Vagina (tissue), 2 donors: ENCODE measurements around the gene OSBPL10. TPM values are rescaled to one million over a fixed set of nuclear protein-coding genes. Genes with fewer than 3 reads are reported as not detected.

Experiments
- DNase-seq, 2 donors: peaks; one replicate each; pipeline ENCODE4 v3.0.0-alpha.2; 2017; ENCODE audit errors: extremely low spot score in 2 of 2
- H3K27ac ChIP-seq: fragments of 200-600 bp; sonication (generic); one replicate; pipeline ENCODE4 v1.5.1; 2019
- H3K27me3 ChIP-seq: fragments of 200-600 bp; sonication (generic); one replicate; pipeline ENCODE4 v1.5.1; 2019
- H3K36me3 ChIP-seq, 2 donors: fragments of 200-600 bp; sonication (generic); one replicate each; pipeline ENCODE4 v1.5.1; 2017 to 2019
- H3K4me1 ChIP-seq: fragments of 200-600 bp; sonication (generic); one replicate; pipeline ENCODE4 v1.5.1; 2019
- H3K4me3 ChIP-seq, 2 donors: fragments of 200-600 bp; sonication (generic); 1 replicate in 1 of 2; 2 replicates in 1 of 2; pipeline ENCODE4 v1.5.1; 2016 to 2019
- H3K9me3 ChIP-seq: fragments of 200-600 bp; sonication (generic); one replicate; pipeline ENCODE4 v1.5.1; 2019
- POLR2A ChIP-seq, 2 donors: fragments of 450-650 bp; IDR thresholded peaks; one replicate each; pipeline ENCODE4 v1.6.1; 2017; ENCODE audit warnings: antibody characterized with exemption in 2 of 2, mild to moderate bottlenecking in 2 of 2, moderate library complexity in 2 of 2
- POLR2AphosphoS5 ChIP-seq, 2 donors: sonication (generic); formaldehyde crosslinking; IDR thresholded peaks; one replicate each; pipeline ENCODE4 v1.9.0; 2017; ENCODE audit warnings: antibody characterized with exemption in 2 of 2, mild to moderate bottlenecking in 2 of 2, low read depth in 1 of 2; ENCODE audit not compliant: insufficient read depth in 1 of 2
- intact Hi-C: fragments of 100-400 bp; cut with DNase I; formaldehyde crosslinking; loops from one replicate; pipeline ENCODE4 v1.15.1; 2023
- total RNA-seq: library from RNA; depleted of rRNA; stranded (reverse); fragments of >200 nt; gene quantifications from one replicate; pipeline ENCODE4 v1.2.3, GENCODE V29; 2016
- TF ChIP-seq, protein P1 (sequence below), 3 experiments: fragments of 450-650 bp in 2 of 3; fragments of 200-600 bp in 1 of 3; sonication (generic) in 1 of 3; IDR thresholded peaks; one replicate each; pipeline ENCODE4 v1.5.1; 2017 to 2019; ENCODE audit warnings: antibody characterized with exemption in 3 of 3, mild to moderate bottlenecking in 2 of 3, moderate library complexity in 2 of 3

The OSBPL10 gene
- total RNA-seq, 1 donor from 2014 or later = 33.9 TPM

GRCh38 chr3:31755926-31756658 lies 225.0 kb downstream of the OSBPL10 start:
- H3K27me3 ChIP-seq = no peaks in the 10 kb centered on the region
- H3K36me3 ChIP-seq = no peaks in the 10 kb centered on the region
- H3K27ac ChIP-seq = no peak overlapping the region
- no peak overlapping the region for H3K4me3 ChIP-seq
- DNase-seq = no peak
- intact Hi-C loops = no loop called here
- TF ChIP-seq POLR2A (IDR thresholded peaks at IDR 0.05) = no peak
- TF ChIP-seq, protein P1, sequence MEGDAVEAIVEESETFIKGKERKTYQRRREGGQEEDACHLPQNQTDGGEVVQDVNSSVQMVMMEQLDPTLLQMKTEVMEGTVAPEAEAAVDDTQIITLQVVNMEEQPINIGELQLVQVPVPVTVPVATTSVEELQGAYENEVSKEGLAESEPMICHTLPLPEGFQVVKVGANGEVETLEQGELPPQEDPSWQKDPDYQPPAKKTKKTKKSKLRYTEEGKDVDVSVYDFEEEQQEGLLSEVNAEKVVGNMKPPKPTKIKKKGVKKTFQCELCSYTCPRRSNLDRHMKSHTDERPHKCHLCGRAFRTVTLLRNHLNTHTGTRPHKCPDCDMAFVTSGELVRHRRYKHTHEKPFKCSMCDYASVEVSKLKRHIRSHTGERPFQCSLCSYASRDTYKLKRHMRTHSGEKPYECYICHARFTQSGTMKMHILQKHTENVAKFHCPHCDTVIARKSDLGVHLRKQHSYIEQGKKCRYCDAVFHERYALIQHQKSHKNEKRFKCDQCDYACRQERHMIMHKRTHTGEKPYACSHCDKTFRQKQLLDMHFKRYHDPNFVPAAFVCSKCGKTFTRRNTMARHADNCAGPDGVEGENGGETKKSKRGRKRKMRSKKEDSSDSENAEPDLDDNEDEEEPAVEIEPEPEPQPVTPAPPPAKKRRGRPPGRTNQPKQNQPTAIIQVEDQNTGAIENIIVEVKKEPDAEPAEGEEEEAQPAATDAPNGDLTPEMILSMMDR (IDR thresholded peaks at IDR 0.05) = no peak
- TF ChIP-seq POLR2AphosphoS5 (IDR thresholded peaks at IDR 0.05; ENCODE audit: insufficient read depth in 1 of 2, low read depth in 1 of 2) = no peak
- H3K4me1 ChIP-seq = no peaks in the 10 kb centered on the region
- no peaks in the 10 kb centered on the region for H3K9me3 ChIP-seq

DNA sequence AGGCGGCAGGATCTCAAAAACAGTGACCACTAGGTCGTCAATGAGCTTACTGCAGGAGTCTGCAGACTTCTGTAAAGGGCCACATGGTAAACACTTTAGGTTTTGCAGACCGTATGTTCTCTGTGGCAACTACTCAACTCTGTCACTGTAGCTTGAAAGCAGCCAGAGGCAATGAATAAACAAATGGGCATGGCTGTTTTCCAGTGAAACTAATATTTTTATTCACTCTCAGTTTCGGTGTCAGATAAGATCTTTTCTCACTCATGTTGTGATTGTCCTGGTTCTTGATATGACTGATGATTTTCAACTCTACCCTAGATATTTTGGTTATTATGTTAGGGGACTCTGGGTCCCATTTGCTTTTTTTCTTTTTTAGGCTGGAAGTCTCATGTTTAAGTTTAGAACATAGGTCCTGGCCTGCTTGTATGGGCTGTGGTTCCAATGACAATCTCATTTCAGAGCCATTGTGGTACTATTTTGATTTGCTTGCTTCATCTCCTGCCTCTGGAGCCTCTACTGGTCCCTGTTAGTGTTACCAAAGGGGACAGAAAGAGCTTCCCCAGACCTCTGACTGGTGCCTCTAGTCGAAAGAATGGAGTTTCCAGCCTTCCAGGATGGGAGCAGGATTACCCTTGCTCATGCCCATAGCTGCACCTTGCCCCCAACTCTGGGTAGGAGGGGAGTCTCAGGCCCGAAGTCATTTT lies 226.3 kb downstream of the OSBPL10 start:
- TF ChIP-seq, protein P1 (IDR thresholded peaks at IDR 0.05) = no peak
- TF ChIP-seq POLR2A (IDR thresholded peaks at IDR 0.05) (no peak), POLR2AphosphoS5 (IDR thresholded peaks at IDR 0.05; ENCODE audit: insufficient read depth in 1 of 2, low read depth in 1 of 2) (no peak)
- DNase-seq = no peak
- Histone ChIP-seq H3K4me1 (no peaks in the 10 kb centered on the region), H3K4me3 (no peak overlapping the region), H3K36me3 (no peaks in the 10 kb centered on the region), H3K27ac (no peak overlapping the region), H3K9me3 (no peaks in the 10 kb centered on the region), H3K27me3 (no peaks in the 10 kb centered on the region)
- intact Hi-C loops = no loop called here

DNA sequence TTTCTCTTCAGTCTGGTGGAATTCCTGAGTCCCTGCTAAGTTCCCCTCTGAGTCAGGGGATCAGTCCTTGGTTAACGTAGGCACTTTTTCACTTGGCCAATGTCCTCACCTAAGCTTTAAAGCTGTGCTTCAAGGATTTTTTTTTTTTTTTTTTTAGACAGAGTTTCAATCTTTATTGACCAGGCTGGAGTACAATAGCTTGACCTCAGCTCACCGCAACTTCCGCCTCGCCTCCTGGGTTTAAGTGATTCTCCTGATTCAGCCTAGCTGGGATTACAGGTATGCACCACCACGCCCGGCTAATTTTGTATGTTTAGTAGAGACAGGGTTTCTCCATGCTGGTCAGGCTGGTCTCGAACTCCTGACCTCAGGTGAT lies 228.0 kb downstream of the OSBPL10 start:
- intact Hi-C loops = no loop called here

GRCh38 chr3:31752305-31753049 lies 228.6 kb downstream of the OSBPL10 start:
- Histone ChIP-seq H3K36me3 (no peaks in the 10 kb centered on the region), H3K4me3 (no peak overlapping the region), H3K27ac (no peak overlapping the region), H3K27me3 (no peaks in the 10 kb centered on the region), H3K9me3 (no peaks in the 10 kb centered on the region), H3K4me1 (no peaks in the 10 kb centered on the region)
- no peak for DNase-seq
- intact Hi-C loops = no loop called here
- TF ChIP-seq, protein P1 (IDR thresholded peaks at IDR 0.05) = no peak
- no peak for TF ChIP-seq POLR2AphosphoS5 (IDR thresholded peaks at IDR 0.05; ENCODE audit: insufficient read depth in 1 of 2, low read depth in 1 of 2)
- TF ChIP-seq POLR2A (IDR thresholded peaks at IDR 0.05) = no peak

More for the DNA sequence above, 228.0 kb downstream of the OSBPL10 start:
- TF ChIP-seq, protein P1 (IDR thresholded peaks at IDR 0.05) = no peak
- TF ChIP-seq POLR2AphosphoS5 (IDR thresholded peaks at IDR 0.05; ENCODE audit: insufficient read depth in 1 of 2, low read depth in 1 of 2) (no peak), POLR2A (IDR thresholded peaks at IDR 0.05) (no peak)
- Histone ChIP-seq H3K4me3 (no peak overlapping the region), H3K4me1 (no peaks in the 10 kb centered on the region), H3K27ac (no peak overlapping the region), H3K9me3 (no peaks in the 10 kb centered on the region), H3K27me3 (no peaks in the 10 kb centered on the region), H3K36me3 (no peaks in the 10 kb centered on the region)
- DNase-seq = no peak
